Liver (tissue), 9 donors: Measurements from ENCODE around the gene PCDHA7. TPM values are rescaled to one million over a fixed set of nuclear protein-coding genes. Genes with fewer than 3 reads are reported as not detected.
"Not testable (repeated sequence)": the region's sequence is repeated elsewhere in the genome, so short reads cannot be mapped to it uniquely, and the experiment has no call there.

Experiments used
- DNase-seq: peaks from one replicate; pipeline ENCODE4 v3.0.0-alpha.2; 2017; ENCODE audit warnings: low spot score
- H3K27ac ChIP-seq, 2 donors: one replicate each; pipeline ENCODE4 v1.7.0; 2013; ENCODE audit warnings: inconsistent platforms in 2 of 2, low read length in 2 of 2, control low read depth in 1 of 2, low read depth in 1 of 2, mild to moderate bottlenecking in 1 of 2
- H3K27me3 ChIP-seq, 4 donors: one replicate each; pipeline versions ENCODE4 v1.6.1 to v1.7.0; 2013; ENCODE audit warnings: low read length in 3 of 4, inconsistent platforms in 1 of 4, mild to moderate bottlenecking in 1 of 4, moderate library complexity in 1 of 4; ENCODE audit not compliant: control insufficient read depth in 4 of 4, insufficient read depth in 4 of 4
- H3K36me3 ChIP-seq, 4 donors: one replicate each; pipeline versions ENCODE4 v1.6.1 to v1.7.0; 2013; ENCODE audit warnings: low read length in 3 of 4, mild to moderate bottlenecking in 3 of 4, low read depth in 1 of 4, moderate library complexity in 1 of 4; ENCODE audit not compliant: control insufficient read depth in 4 of 4, insufficient read depth in 3 of 4
- H3K4me1 ChIP-seq, 4 donors: one replicate each; pipeline versions ENCODE4 v1.6.1 to v1.7.0; 2013; ENCODE audit warnings: low read length in 3 of 4, mild to moderate bottlenecking in 3 of 4, moderate library complexity in 1 of 4; ENCODE audit not compliant: control insufficient read depth in 4 of 4, insufficient read depth in 4 of 4
- H3K4me3 ChIP-seq, 3 donors: one replicate each; pipeline versions ENCODE4 v1.6.1 to v1.7.0; 2013; ENCODE audit warnings: low read length in 3 of 3, control low read depth in 1 of 3, low read depth in 1 of 3, mild to moderate bottlenecking in 1 of 3
- H3K9ac ChIP-seq, 2 donors: one replicate each; pipeline ENCODE4 v1.7.0; 2013; ENCODE audit warnings: low read length in 2 of 2, mild to moderate bottlenecking in 2 of 2, moderate library complexity in 2 of 2, control low read depth in 1 of 2, low read depth in 1 of 2
- H3K9me3 ChIP-seq, 4 donors: one replicate each; pipeline versions ENCODE4 v1.6.1 to v1.7.0; 2013; ENCODE audit warnings: low read length in 3 of 4; ENCODE audit not compliant: control insufficient read depth in 4 of 4
- ATF3 ChIP-seq: IDR thresholded peaks from 2 replicates; pipeline ENCODE4 v1.6.1; 2016; ENCODE audit warnings: antibody characterized with exemption
- CTCF ChIP-seq: fragments of 150-350 bp; IDR thresholded peaks from 2 replicates; pipeline ENCODE4 v1.5.1; 2017; ENCODE audit warnings: improper control_type of control experiment, low read depth, low read length; ENCODE audit not compliant: missing input control
- EGR1 ChIP-seq, 2 donors: IDR thresholded peaks; 2 replicates each; pipeline ENCODE4 v1.6.1; 2016 to 2018; ENCODE audit warnings: antibody characterized with exemption in 2 of 2, low read depth in 2 of 2
- FOXA1 ChIP-seq: IDR thresholded peaks from 2 replicates; pipeline ENCODE4 v1.6.1; 2016; ENCODE audit warnings: antibody characterized with exemption
- FOXA2 ChIP-seq: IDR thresholded peaks from 2 replicates; pipeline ENCODE4 v1.6.1; 2016; ENCODE audit warnings: antibody characterized with exemption
- GABPA ChIP-seq, 2 donors: IDR thresholded peaks in 1 of 2; conservative IDR thresholded peaks in 1 of 2; 2 replicates each; pipeline ENCODE4 v1.6.1; 2016; ENCODE audit warnings: antibody characterized with exemption in 2 of 2, mild to moderate bottlenecking in 1 of 2, moderate library complexity in 1 of 2
- HNF4A ChIP-seq, 2 donors: conservative IDR thresholded peaks; 2 replicates each; pipeline ENCODE4 v1.6.1; 2016; ENCODE audit warnings: antibody characterized with exemption in 2 of 2, mild to moderate bottlenecking in 2 of 2
- HNF4G ChIP-seq: IDR thresholded peaks from 2 replicates; pipeline ENCODE4 v1.6.1; 2016; ENCODE audit warnings: antibody characterized with exemption
- JUND ChIP-seq, 2 donors: IDR thresholded peaks; 2 replicates each; pipeline ENCODE4 v1.6.1; 2016; ENCODE audit warnings: antibody characterized with exemption in 2 of 2
- NR2F2 ChIP-seq: IDR thresholded peaks from 2 replicates; pipeline ENCODE4 v1.6.1; 2016; ENCODE audit warnings: antibody characterized with exemption
- RAD21 ChIP-seq, 2 donors: IDR thresholded peaks; 2 replicates each; pipeline ENCODE4 v1.6.1; 2016; ENCODE audit warnings: antibody characterized with exemption in 2 of 2, mild to moderate bottlenecking in 2 of 2
- RXRA ChIP-seq, 2 donors: IDR thresholded peaks; 2 replicates each; pipeline ENCODE4 v1.6.1; 2017 to 2018; ENCODE audit warnings: antibody characterized with exemption in 2 of 2, mild to moderate bottlenecking in 1 of 2
- SP1 ChIP-seq: IDR thresholded peaks from 2 replicates; pipeline ENCODE4 v1.6.1; 2018; ENCODE audit warnings: antibody characterized with exemption, mild to moderate bottlenecking
- YY1 ChIP-seq: IDR thresholded peaks from 2 replicates; pipeline ENCODE4 v1.6.1; 2016; ENCODE audit warnings: antibody characterized with exemption, mild to moderate bottlenecking
- WGBS: extraction: QIAGEN DNeasy Blood & Tissue Kit; methylation state at CpG from one replicate; pipeline ENCODE4 v1.1.7; 2013; 5-methylcytosine and 5-hydroxymethylcytosine counted together
- polyA plus RNA-seq, 2 donors: library from polyadenylated mRNA; stranded (reverse) in 1 of 2; unstranded in 1 of 2; fragments of 200-250 nt in 1 of 2; fragments of >200 nt in 1 of 2; fragmentation: Nextera tagmentation in 1 of 2; extraction: Ambion mirVana in 1 of 2; gene quantifications; one replicate each; pipeline versions ENCODE4 v1.2.1 to v1.2.3, GENCODE V29; 2013 to 2015
- total RNA-seq, 2 donors: library from RNA; depleted of rRNA; stranded (reverse); fragments of >200 nt; gene quantifications; one replicate each; pipeline ENCODE4 v1.2.3, GENCODE V29; 2014
- TF ChIP-seq, protein P1 (sequence below): IDR thresholded peaks from 2 replicates; pipeline ENCODE4 v1.6.1; 2016; ENCODE audit warnings: antibody characterized with exemption
- TF ChIP-seq, protein P2 (sequence below): IDR thresholded peaks from 2 replicates; pipeline ENCODE4 v1.6.1; 2016; ENCODE audit warnings: antibody characterized with exemption
- donor health status: healthy.
- donor health status: healthy.
- donor health status: healthy.
- donor health status: healthy.
- donor health status: healthy.

PCDHA7 gene
- total and polyA plus RNA-seq, 4 donors: 0.05 TPM; not detected in 2

DNA sequence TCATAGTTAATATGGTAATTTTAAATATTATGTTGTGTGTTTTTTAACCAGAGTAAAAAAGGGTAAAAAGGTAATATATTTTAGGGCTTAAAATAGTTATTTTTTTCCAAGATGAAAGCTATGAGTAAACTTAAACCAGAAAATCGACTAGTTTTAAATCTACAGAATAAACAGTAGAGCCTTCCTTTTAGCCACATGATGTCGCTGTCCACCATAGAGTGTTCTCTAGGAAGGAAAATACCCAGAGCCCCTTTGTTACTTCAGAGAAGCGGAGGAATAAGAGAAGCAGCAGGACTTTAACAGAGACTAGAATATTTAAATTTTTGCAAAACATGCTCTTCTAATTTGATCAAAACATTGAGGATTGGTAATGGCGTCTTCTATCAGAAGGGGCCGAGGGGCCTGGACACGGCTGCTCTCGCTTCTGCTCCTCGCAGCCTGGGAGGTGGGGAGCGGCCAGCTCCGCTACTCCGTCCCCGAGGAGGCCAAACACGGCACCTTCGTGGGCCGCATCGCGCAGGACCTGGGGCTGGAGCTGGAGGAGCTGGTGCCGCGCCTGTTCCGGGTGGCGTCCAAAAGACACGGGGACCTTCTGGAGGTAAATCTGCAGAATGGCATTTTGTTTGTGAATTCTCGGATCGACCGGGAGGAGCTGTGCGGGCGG is 39.3 kb upstream of the PCDHA7 start, which contains the start of gene PCDHA2:
PCDHA2 (plus strand) TSS at position 258 of the 664 bp plus-strand sequence.
- H3K9me3 ChIP-seq: peaks cover 22 to 53% (median 28%) of the 10 kb centered on the region in 4 donors
- peak within 1 kb of the TSS in 1 of 3 donors; percentile 12 for H3K4me3 ChIP-seq
- 23% methylated on average over 27 of the region's 27 CpGs for WGBS

DNA sequence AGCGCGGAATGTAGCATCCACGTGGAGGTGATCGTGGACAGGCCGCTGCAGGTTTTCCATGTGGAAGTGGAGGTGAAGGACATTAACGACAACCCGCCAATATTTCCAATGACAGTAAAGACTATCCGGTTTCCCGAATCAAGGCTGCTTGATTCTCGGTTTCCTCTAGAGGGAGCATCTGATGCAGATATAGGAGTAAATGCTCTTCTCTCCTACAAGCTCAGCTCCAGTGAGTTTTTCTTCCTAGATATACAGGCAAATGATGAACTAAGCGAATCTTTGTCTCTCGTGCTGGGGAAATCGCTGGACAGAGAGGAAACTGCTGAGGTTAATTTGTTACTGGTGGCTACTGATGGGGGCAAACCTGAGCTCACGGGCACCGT is 38.8 kb upstream of the PCDHA7 start:
- Histone ChIP-seq H3K9me3 (peaks cover 22 to 48% (median 28%) of the 10 kb centered on the region in 4 donors), H3K4me3 (peak overlapping the region in 1 of 3 donors; percentile 12)

More for the DNA sequence above, 39.3 kb upstream of the PCDHA7 start, which contains the start of gene PCDHA2:
- H3K36me3 ChIP-seq: no peaks in the 10 kb centered on the region
- TF ChIP-seq SP1 (no peak), FOXA2 (no peak)
- H3K4me1 ChIP-seq: no peaks in the 10 kb centered on the region
- peaks cover 0 to 3% (median 0%) of the 10 kb centered on the region in 4 donors for H3K27me3 ChIP-seq
- DNase-seq: no peak
- H3K27ac ChIP-seq: no peak within 1 kb of the TSS
- no peak within 1 kb of the TSS for H3K9ac ChIP-seq

DNA sequence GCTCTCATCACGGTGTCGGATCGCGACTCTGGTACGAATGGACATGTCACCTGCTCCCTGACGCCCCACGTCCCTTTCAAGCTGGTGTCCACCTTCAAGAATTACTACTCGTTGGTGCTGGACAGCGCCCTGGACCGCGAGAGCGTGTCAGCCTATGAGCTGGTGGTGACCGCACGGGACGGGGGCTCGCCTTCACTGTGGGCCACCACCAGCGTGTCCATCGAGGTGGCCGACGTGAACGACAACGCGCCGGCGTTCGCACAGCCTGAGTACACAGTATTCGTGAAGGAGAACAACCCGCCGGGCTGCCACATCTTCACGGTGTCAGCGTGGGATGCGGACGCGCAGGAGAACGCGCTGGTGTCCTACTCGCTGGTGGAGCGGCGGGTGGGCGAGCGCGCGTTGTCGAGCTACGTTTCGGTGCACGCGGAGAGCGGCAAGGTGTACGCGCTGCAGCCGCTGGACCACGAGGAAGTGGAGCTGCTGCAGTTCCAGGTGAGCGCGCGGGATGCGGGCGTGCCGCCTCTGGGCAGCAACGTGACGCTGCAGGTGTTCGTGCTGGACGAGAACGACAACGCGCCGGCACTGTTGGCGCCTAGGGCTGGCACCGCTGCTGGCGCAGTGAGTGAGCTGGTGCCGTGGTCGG is 37.9 kb upstream of the PCDHA7 start:
- H3K36me3 ChIP-seq, H3K27ac ChIP-seq, H3K4me3 ChIP-seq, H3K27me3 ChIP-seq, H3K4me1 ChIP-seq, H3K9ac ChIP-seq, DNase-seq: not testable (repeated sequence)
- 49% methylated on average over 72 of the region's 72 CpGs for WGBS
- peaks cover 22 to 47% (median 28%) of the 10 kb centered on the region in 4 donors for H3K9me3 ChIP-seq

More for the DNA sequence above, 38.8 kb upstream of the PCDHA7 start:
- Histone ChIP-seq H3K27me3 (peaks cover 0 to 3% (median 0%) of the 10 kb centered on the region in 4 donors), H3K4me1 (no peaks in the 10 kb centered on the region), H3K9ac (no peak overlapping the region), H3K27ac (no peak overlapping the region), H3K36me3 (no peaks in the 10 kb centered on the region)
- DNase-seq: no peak
- TF ChIP-seq HNF4G: no peak
- TF ChIP-seq FOXA2: no peak
- TF ChIP-seq SP1: no peak
- TF ChIP-seq RAD21 (IDR thresholded peaks at IDR 0.05): no peak
- TF ChIP-seq, protein P1, sequence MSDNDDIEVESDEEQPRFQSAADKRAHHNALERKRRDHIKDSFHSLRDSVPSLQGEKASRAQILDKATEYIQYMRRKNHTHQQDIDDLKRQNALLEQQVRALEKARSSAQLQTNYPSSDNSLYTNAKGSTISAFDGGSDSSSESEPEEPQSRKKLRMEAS: no peak
- TF ChIP-seq, protein P2, sequence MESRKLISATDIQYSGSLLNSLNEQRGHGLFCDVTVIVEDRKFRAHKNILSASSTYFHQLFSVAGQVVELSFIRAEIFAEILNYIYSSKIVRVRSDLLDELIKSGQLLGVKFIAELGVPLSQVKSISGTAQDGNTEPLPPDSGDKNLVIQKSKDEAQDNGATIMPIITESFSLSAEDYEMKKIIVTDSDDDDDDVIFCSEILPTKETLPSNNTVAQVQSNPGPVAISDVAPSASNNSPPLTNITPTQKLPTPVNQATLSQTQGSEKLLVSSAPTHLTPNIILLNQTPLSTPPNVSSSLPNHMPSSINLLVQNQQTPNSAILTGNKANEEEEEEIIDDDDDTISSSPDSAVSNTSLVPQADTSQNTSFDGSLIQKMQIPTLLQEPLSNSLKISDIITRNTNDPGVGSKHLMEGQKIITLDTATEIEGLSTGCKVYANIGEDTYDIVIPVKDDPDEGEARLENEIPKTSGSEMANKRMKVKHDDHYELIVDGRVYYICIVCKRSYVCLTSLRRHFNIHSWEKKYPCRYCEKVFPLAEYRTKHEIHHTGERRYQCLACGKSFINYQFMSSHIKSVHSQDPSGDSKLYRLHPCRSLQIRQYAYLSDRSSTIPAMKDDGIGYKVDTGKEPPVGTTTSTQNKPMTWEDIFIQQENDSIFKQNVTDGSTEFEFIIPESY: no peak
- no peak for TF ChIP-seq NR2F2
- TF ChIP-seq CTCF: no peak
- no peak for TF ChIP-seq EGR1 (IDR thresholded peaks at IDR 0.05; ENCODE audit: low read depth in 2 of 2)
- TF ChIP-seq FOXA1: no peak
- TF ChIP-seq ATF3: no peak
- TF ChIP-seq JUND (IDR thresholded peaks at IDR 0.05): no peak
- TF ChIP-seq YY1: no peak
- no peak for TF ChIP-seq HNF4A (conservative IDR thresholded peaks at IDR 0.05)
- TF ChIP-seq GABPA (IDR thresholded peaks at IDR 0.05 in 1 of 2, conservative IDR thresholded peaks at IDR 0.05 in 1 of 2): no peak
- no peak for TF ChIP-seq RXRA (IDR thresholded peaks at IDR 0.05)
- 22% methylated on average over 15 of the region's 15 CpGs for WGBS
